Keratinocyte (primary cell): ENCODE measurements around the gene ARMC5. TPM values are rescaled to one million over a fixed set of nuclear protein-coding genes. Genes with fewer than 3 reads are reported as not detected.

Experiments used
- DNase-seq: peaks from one replicate; pipeline ENCODE4 v3.0.0-alpha.2; 2011; ENCODE audit warnings: low read depth, missing footprints, low spot score
- FAIRE-seq: peaks from 2 replicates; lab custom pipeline; 2011; peaks lifted over from hg19 to GRCh38; lab: Jason Lieb, UNC
- H2AFZ ChIP-seq: 2 replicates; pipeline ENCODE4 v1.6.0; 2012; ENCODE audit warnings: low read length, control low read depth, inconsistent platforms; ENCODE audit not compliant: control insufficient read depth
- H3K27ac ChIP-seq: 2 replicates; pipeline ENCODE4 v1.5.1; 2011; ENCODE audit warnings: low read length; ENCODE audit not compliant: control insufficient read depth, insufficient read depth
- H3K27me3 ChIP-seq: 3 replicates; pipeline ENCODE4 v1.6.0; 2011; ENCODE audit warnings: low read length; ENCODE audit not compliant: control insufficient read depth, insufficient read depth; ENCODE audit errors: extremely low read depth
- H3K36me3 ChIP-seq, 2 experiments: 2 replicates in 1 of 2; 3 replicates in 1 of 2; pipeline ENCODE4 v1.5.1; 2011; ENCODE audit warnings: low read length in 2 of 2, mild to moderate bottlenecking in 1 of 2; ENCODE audit not compliant: control insufficient read depth in 2 of 2, insufficient read depth in 2 of 2; ENCODE audit errors: extremely low read depth in 1 of 2
- H3K4me1 ChIP-seq: 3 replicates; pipeline ENCODE4 v1.5.1; 2011; ENCODE audit warnings: low read length; ENCODE audit not compliant: control insufficient read depth, insufficient read depth; ENCODE audit errors: extremely low read depth
- H3K4me2 ChIP-seq: 3 replicates; pipeline ENCODE4 v1.6.0; 2011; ENCODE audit warnings: low read depth, low read length; ENCODE audit not compliant: control insufficient read depth, insufficient read depth; ENCODE audit errors: extremely low read depth
- H3K4me3 ChIP-seq, 3 experiments: fragments of 200-600 bp in 1 of 3; sonication (generic) in 1 of 3; 2 replicates in 2 of 3; 3 replicates in 1 of 3; pipeline ENCODE4 v1.5.1; 2011 to 2016; ENCODE audit warnings: low read length in 3 of 3, mild to moderate bottlenecking in 3 of 3, control low read depth in 2 of 3, inconsistent platforms in 1 of 3, low read depth in 1 of 3, mixed read lengths in 1 of 3, mixed run types in 1 of 3, moderate library complexity in 1 of 3; ENCODE audit not compliant: control insufficient read depth in 2 of 3, insufficient read depth in 2 of 3; ENCODE audit errors: extremely low read depth in 1 of 3
- H3K79me2 ChIP-seq: 2 replicates; pipeline ENCODE4 v1.6.0; 2012; ENCODE audit warnings: low read length; ENCODE audit not compliant: control insufficient read depth, insufficient read depth
- H3K9ac ChIP-seq: 3 replicates; pipeline ENCODE4 v1.6.0; 2011; ENCODE audit warnings: low read length; ENCODE audit not compliant: control insufficient read depth, insufficient read depth; ENCODE audit errors: extremely low read depth
- H3K9me1 ChIP-seq: 3 replicates; pipeline ENCODE4 v1.6.0; 2011; ENCODE audit warnings: low read length; ENCODE audit not compliant: control insufficient read depth, insufficient read depth; ENCODE audit errors: extremely low read depth
- H3K9me3 ChIP-seq: 2 replicates; pipeline ENCODE4 v1.5.1; 2012; ENCODE audit warnings: low read depth, low read length; ENCODE audit not compliant: control insufficient read depth
- H4K20me1 ChIP-seq: 3 replicates; pipeline ENCODE4 v1.6.0; 2011; ENCODE audit warnings: low read length; ENCODE audit not compliant: control insufficient read depth, insufficient read depth; ENCODE audit errors: extremely low read depth
- EZH2 ChIP-seq: IDR thresholded peaks from one replicate; pipeline ENCODE4 v1.6.1; 2012; ENCODE audit warnings: inconsistent platforms, mild to moderate bottlenecking, low read length, moderate library complexity
- dilution Hi-C: fragments of 300-500 bp; cut with MboI; formaldehyde crosslinking; loops from one replicate; pipeline ENCODE4 v1.7.0; 2020; ENCODE audit warnings: low sequenced_read_pairs; ENCODE audit not compliant: extremely low pct_ligation_motif_present
- polyA plus RNA-seq, 5 experiments: library from polyadenylated mRNA; depleted of rRNA in 3 of 5; stranded (reverse) in 3 of 5; stranded (forward) in 1 of 5; unstranded in 1 of 5; fragments of >200 nt; gene quantifications; 1 replicate in 1 of 5; 2 replicates in 3 of 5; 3 replicates in 1 of 5; pipeline versions ENCODE4 v1.2.1 to v1.2.3, GENCODE V29; 2011 to 2012; ENCODE audit warnings: missing spikeins in 2 of 5, low read depth in 1 of 5, low replicate concordance in 1 of 5
- TF ChIP-seq, protein P1 (sequence below), 3 experiments: IDR thresholded peaks in 1 of 3; conservative IDR thresholded peaks in 1 of 3; optimal IDR thresholded peaks in 1 of 3; 2 replicates in 2 of 3; 3 replicates in 1 of 3; pipeline versions ENCODE3 to v1.5.1; 2011; ENCODE audit warnings: low read length in 3 of 3, mild to moderate bottlenecking in 3 of 3, moderate library complexity in 2 of 3, control low read depth in 1 of 3, inconsistent platforms in 1 of 3; ENCODE audit not compliant: insufficient read depth in 2 of 3; ENCODE audit errors: extremely low read depth in 1 of 3

The ARMC5 gene
- polyA plus RNA-seq, 1 donor (not counting 4 experiments of a cell fraction or from before 2014, with no cell fraction given): 3.0 TPM

DNA sequence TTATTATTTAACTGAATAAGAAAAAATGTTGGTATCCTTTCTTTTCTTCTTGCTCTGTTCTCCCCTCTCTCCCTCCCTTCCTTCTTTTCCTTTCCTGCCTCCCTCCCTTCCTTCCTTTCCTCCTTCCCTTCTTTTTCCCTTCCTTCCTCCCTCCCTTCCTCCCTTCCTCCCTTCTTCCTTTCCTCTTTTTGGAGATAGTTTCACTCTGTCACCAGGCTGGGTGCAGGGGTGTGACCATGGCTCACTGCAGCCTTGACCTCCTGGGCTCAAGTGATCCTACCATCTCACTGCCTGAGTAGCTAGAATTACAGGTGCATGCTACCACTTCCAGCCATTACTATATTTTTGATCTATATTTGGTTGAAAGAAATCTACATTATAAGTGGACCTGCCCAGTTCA lies 54.6 kb downstream of the ARMC5 start:
- TF ChIP-seq, protein P1, sequence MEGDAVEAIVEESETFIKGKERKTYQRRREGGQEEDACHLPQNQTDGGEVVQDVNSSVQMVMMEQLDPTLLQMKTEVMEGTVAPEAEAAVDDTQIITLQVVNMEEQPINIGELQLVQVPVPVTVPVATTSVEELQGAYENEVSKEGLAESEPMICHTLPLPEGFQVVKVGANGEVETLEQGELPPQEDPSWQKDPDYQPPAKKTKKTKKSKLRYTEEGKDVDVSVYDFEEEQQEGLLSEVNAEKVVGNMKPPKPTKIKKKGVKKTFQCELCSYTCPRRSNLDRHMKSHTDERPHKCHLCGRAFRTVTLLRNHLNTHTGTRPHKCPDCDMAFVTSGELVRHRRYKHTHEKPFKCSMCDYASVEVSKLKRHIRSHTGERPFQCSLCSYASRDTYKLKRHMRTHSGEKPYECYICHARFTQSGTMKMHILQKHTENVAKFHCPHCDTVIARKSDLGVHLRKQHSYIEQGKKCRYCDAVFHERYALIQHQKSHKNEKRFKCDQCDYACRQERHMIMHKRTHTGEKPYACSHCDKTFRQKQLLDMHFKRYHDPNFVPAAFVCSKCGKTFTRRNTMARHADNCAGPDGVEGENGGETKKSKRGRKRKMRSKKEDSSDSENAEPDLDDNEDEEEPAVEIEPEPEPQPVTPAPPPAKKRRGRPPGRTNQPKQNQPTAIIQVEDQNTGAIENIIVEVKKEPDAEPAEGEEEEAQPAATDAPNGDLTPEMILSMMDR (optimal IDR thresholded peaks at IDR 0.05 in 1 of 3, IDR thresholded peaks at IDR 0.05 in 1 of 3, conservative IDR thresholded peaks at IDR 0.05 in 1 of 3; ENCODE audit: extremely low read depth in 1 of 3, insufficient read depth in 2 of 3, low read length in 3 of 3): no peak
- TF ChIP-seq EZH2: no peak
- Histone ChIP-seq H3K9me3 (no peaks in the 10 kb centered on the region), H3K4me3 (no peak overlapping the region), H3K36me3 (no peaks in the 10 kb centered on the region), H3K27ac (no peak overlapping the region), H3K9me1 (no peaks in the 10 kb centered on the region), H3K4me1 (no peaks in the 10 kb centered on the region), H4K20me1 (no peaks in the 10 kb centered on the region), H3K27me3 (no peaks in the 10 kb centered on the region), H2AFZ (no peak overlapping the region), H3K4me2 (no peak overlapping the region), H3K9ac (no peak overlapping the region), H3K79me2 (no peaks in the 10 kb centered on the region)
- no peak for DNase-seq
- dilution Hi-C loops: no loop called here
- no peak for FAIRE-seq

Other genes starting within 250 kb of the ARMC5 start
- gene TRIM72, start 245.4 kb upstream of the ARMC5 start, polyA plus RNA-seq: under 0.01 TPM in 1 of 3 replicates, not detected in the others
- not detected in 3 replicates for gene PYDC1, start 242.4 kb upstream of the ARMC5 start, polyA plus RNA-seq
- 0.11 to 0.30 TPM (median 0.13 TPM) in 3 replicates for gene ITGAM, start 199.5 kb upstream of the ARMC5 start, polyA plus RNA-seq
- gene ITGAX, start 104.3 kb upstream of the ARMC5 start, polyA plus RNA-seq: 0.03 to 0.11 TPM (median 0.04 TPM) in 3 replicates
- not detected in 3 replicates for gene ITGAD, start 66.2 kb upstream of the ARMC5 start, polyA plus RNA-seq
- not detected in 3 replicates for gene COX6A2, start 31.1 kb upstream of the ARMC5 start, polyA plus RNA-seq
- gene ZNF843, start 16.7 kb upstream of the ARMC5 start, polyA plus RNA-seq: 0.08 to 0.12 TPM (median 0.10 TPM) in 3 replicates
- gene TGFB1I1, start 12.7 kb downstream of the ARMC5 start, polyA plus RNA-seq: 3.7 to 14.0 TPM (median 5.5 TPM) in 3 replicates
- gene SLC5A2, start 23.6 kb downstream of the ARMC5 start, polyA plus RNA-seq: 0.03 TPM in 2 of 3 replicates, not detected in the other
- gene RUSF1, start 48.9 kb downstream of the ARMC5 start, polyA plus RNA-seq: 12.2 to 23.3 TPM (median 17.4 TPM) in 3 replicates
- gene AHSP, start 68.4 kb downstream of the ARMC5 start, polyA plus RNA-seq: not detected in 3 replicates